ENCODE results near the gene C1QTNF8.
"Not testable (repeated sequence)": the region's sequence is repeated elsewhere in the genome, so short reads cannot be mapped to it uniquely, and the experiment has no call there.

C1QTNF8 gene

GRCh38 chr16:1094601-1095449, 1.2 kb downstream of the C1QTNF8 start:
- Mint-ChIP-seq H3K4me3 (no peak overlapping the region), H3K4me1 (no peaks in the 10 kb centered on the region), H3K9me3 (no peaks in the 10 kb centered on the region), H3K36me3 (no peaks in the 10 kb centered on the region), H3K27ac (no peak overlapping the region), H3K27me3 (peaks cover 23% of the 10 kb centered on the region)
- ATAC-seq = no peak

GRCh38 chr16:1094124-1094479, 1.9 kb downstream of the C1QTNF8 start:
- Mint-ChIP-seq H3K4me1 (no peaks in the 10 kb centered on the region), H3K4me3 (no peak overlapping the region), H3K36me3 (no peaks in the 10 kb centered on the region), H3K27ac (no peak overlapping the region), H3K27me3 (peaks cover 17% of the 10 kb centered on the region), H3K9me3 (no peaks in the 10 kb centered on the region)
- no peak for ATAC-seq

GRCh38 chr16:1093284-1094123, 2.5 kb downstream of the C1QTNF8 start:
- ATAC-seq = no peak
- no peak overlapping the region for H3K27ac Mint-ChIP-seq
- H3K4me1 Mint-ChIP-seq = no peaks in the 10 kb centered on the region
- no peaks in the 10 kb centered on the region for H3K36me3 Mint-ChIP-seq
- H3K9me3 Mint-ChIP-seq = no peaks in the 10 kb centered on the region
- peaks cover 11% of the 10 kb centered on the region for H3K27me3 Mint-ChIP-seq
- H3K4me3 Mint-ChIP-seq = no peak overlapping the region

GRCh38 chr16:1092685-1093283, 3.3 kb downstream of the C1QTNF8 start:
- H3K36me3 Mint-ChIP-seq, H3K9me3 Mint-ChIP-seq, H3K4me3 Mint-ChIP-seq, H3K4me1 Mint-ChIP-seq, H3K27ac Mint-ChIP-seq, ATAC-seq: not testable (repeated sequence)
- peaks cover 12% of the 10 kb centered on the region for H3K27me3 Mint-ChIP-seq

GRCh38 chr16:1091992-1092552, 4.0 kb downstream of the C1QTNF8 start:
- H3K4me3 Mint-ChIP-seq = no peak overlapping the region
- no peak for ATAC-seq
- no peaks in the 10 kb centered on the region for H3K36me3 Mint-ChIP-seq
- H3K27me3 Mint-ChIP-seq = peaks cover 16% of the 10 kb centered on the region
- no peaks in the 10 kb centered on the region for H3K9me3 Mint-ChIP-seq
- no peak overlapping the region for H3K27ac Mint-ChIP-seq
- H3K4me1 Mint-ChIP-seq = no peaks in the 10 kb centered on the region

GRCh38 chr16:1090620-1091587, 5.1 kb downstream of the C1QTNF8 start:
- Mint-ChIP-seq H3K27ac (no peak overlapping the region), H3K4me1 (no peaks in the 10 kb centered on the region)

GRCh38 chr16:1089822-1090619, 6.0 kb downstream of the C1QTNF8 start:
- Mint-ChIP-seq H3K4me1 (no peaks in the 10 kb centered on the region), H3K27ac (no peak overlapping the region), H3K9me3 (peaks cover 9% of the 10 kb centered on the region), H3K4me3 (no peak overlapping the region), H3K27me3 (peaks cover 20% of the 10 kb centered on the region), H3K36me3 (peaks cover 9% of the 10 kb centered on the region)
- no peak for ATAC-seq

More at GRCh38 chr16:1090620-1091587, 5.1 kb downstream of the C1QTNF8 start:
- peak; percentile 10 for ATAC-seq
- peaks cover 12% of the 10 kb centered on the region for H3K27me3 Mint-ChIP-seq
- peaks cover under 1% of the 10 kb centered on the region for H3K9me3 Mint-ChIP-seq
- H3K36me3 Mint-ChIP-seq = peaks cover under 1% of the 10 kb centered on the region
- no peak overlapping the region for H3K4me3 Mint-ChIP-seq

- peaks cover 13% of the 10 kb centered on the region for H3K36me3 Mint-ChIP-seq
- no peak overlapping the region for H3K27ac Mint-ChIP-seq
- H3K9me3 Mint-ChIP-seq = peaks cover 15% of the 10 kb centered on the region
- no peak for ATAC-seq
- no peak overlapping the region for H3K4me3 Mint-ChIP-seq
- peaks cover 20% of the 10 kb centered on the region for H3K27me3 Mint-ChIP-seq
- H3K4me1 Mint-ChIP-seq = no peaks in the 10 kb centered on the region
Observed at GRCh38 chr16:1089439-1089821, 6.6 kb downstream of the C1QTNF8 start.

- no peak for ATAC-seq
- Mint-ChIP-seq H3K27ac (no peak overlapping the region), H3K36me3 (peaks cover 18% of the 10 kb centered on the region), H3K4me1 (no peaks in the 10 kb centered on the region), H3K27me3 (peaks cover 29% of the 10 kb centered on the region), H3K4me3 (no peak overlapping the region), H3K9me3 (peaks cover 21% of the 10 kb centered on the region)
Observed at GRCh38 chr16:1088295-1089170, 7.5 kb downstream of the C1QTNF8 start.

- ATAC-seq, H3K4me1 Mint-ChIP-seq, H3K4me3 Mint-ChIP-seq, H3K27ac Mint-ChIP-seq: not testable (repeated sequence)
- peaks cover 21% of the 10 kb centered on the region for H3K9me3 Mint-ChIP-seq
- peaks cover 18% of the 10 kb centered on the region for H3K36me3 Mint-ChIP-seq
- H3K27me3 Mint-ChIP-seq = peaks cover 43% of the 10 kb centered on the region
Observed at GRCh38 chr16:1086443-1086842, 9.6 kb downstream of the C1QTNF8 start.

GRCh38 chr16:1084971-1085370, 11.1 kb downstream of the C1QTNF8 start:
- peaks cover 43% of the 10 kb centered on the region for H3K27me3 Mint-ChIP-seq
- no peak overlapping the region for H3K4me3 Mint-ChIP-seq
- peaks cover 21% of the 10 kb centered on the region for H3K9me3 Mint-ChIP-seq
- H3K4me1 Mint-ChIP-seq = no peaks in the 10 kb centered on the region
- no peak overlapping the region for H3K27ac Mint-ChIP-seq
- ATAC-seq = no peak
- H3K36me3 Mint-ChIP-seq = peaks cover 18% of the 10 kb centered on the region

GRCh38 chr16:1082952-1083675, 12.9 kb downstream of the C1QTNF8 start:
- H3K27ac Mint-ChIP-seq = no peak overlapping the region
- H3K9me3 Mint-ChIP-seq = peaks cover 21% of the 10 kb centered on the region
- no peaks in the 10 kb centered on the region for H3K4me1 Mint-ChIP-seq
- ATAC-seq = no peak
- H3K36me3 Mint-ChIP-seq = peaks cover 18% of the 10 kb centered on the region
- H3K4me3 Mint-ChIP-seq = no peak overlapping the region
- H3K27me3 Mint-ChIP-seq = peaks cover 48% of the 10 kb centered on the region
